ENCODE measurements around the gene C1QA. TPM values are rescaled to one million over a fixed set of nuclear protein-coding genes. Genes with fewer than 3 reads are reported as not detected.

C1QA gene
- total and polyA plus RNA-seq, 7 donors, result 15.8 to 36.8 (median 29.9) TPM

- Histone ChIP-seq H3K27ac (no peak overlapping the region), H3K36me3 (ENCODE audit: insufficient read depth in 1 of 2, low read depth in 1 of 2) (no peaks in the 10 kb centered on the region), H3K9me3 (no peaks in the 10 kb centered on the region), H3K4me3 (peak overlapping the region; percentile 36), H3K27me3 (ENCODE audit: insufficient read depth in 3 of 3, low read length in 2 of 3) (peaks cover 0 to 25% (median 3%) of the 10 kb centered on the region in 3 donors), H3K4me1 (no peaks in the 10 kb centered on the region)
- DNase-seq, result no peak
- no peak for ATAC-seq
- intact Hi-C loops (cut with DNase I), result no loop called here
- no peak for TF ChIP-seq CTCF (IDR thresholded peaks at IDR 0.05)
- WGBS, 3 donors, result 58 to 62% (median 60%) methylated on average over 3 of the region's 3 CpGs
These were observed 1.5 kb downstream of the C1QA start for GRCh38 chr1:22637907-22638445.

GRCh38 chr1:22638476-22639234 is 2.2 kb downstream of the C1QA start:
- Histone ChIP-seq H3K4me1 (no peaks in the 10 kb centered on the region), H3K4me3 (peak overlapping the region; percentile 11), H3K27ac (no peak overlapping the region), H3K9me3 (no peaks in the 10 kb centered on the region), H3K27me3 (ENCODE audit: insufficient read depth in 3 of 3, low read length in 2 of 3) (peaks cover 0 to 25% (median 3%) of the 10 kb centered on the region in 3 donors), H3K36me3 (ENCODE audit: insufficient read depth in 1 of 2, low read depth in 1 of 2) (no peaks in the 10 kb centered on the region)
- intact Hi-C loops (cut with DNase I), result no loop called here
- TF ChIP-seq CTCF (IDR thresholded peaks at IDR 0.05), result no peak
- DNase-seq, result no peak
- 80 to 84% (median 80%) methylated on average over 23 of the region's 23 CpGs for WGBS, 3 donors
- no peak for ATAC-seq

GRCh38 chr1:22639286-22639685 is 2.9 kb downstream of the C1QA start:
- Histone ChIP-seq H3K9me3 (no peaks in the 10 kb centered on the region), H3K36me3 (ENCODE audit: insufficient read depth in 1 of 2, low read depth in 1 of 2) (no peaks in the 10 kb centered on the region), H3K4me3 (peak overlapping the region; percentile 11), H3K4me1 (no peaks in the 10 kb centered on the region), H3K27me3 (ENCODE audit: insufficient read depth in 3 of 3, low read length in 2 of 3) (peaks cover 0 to 25% (median 3%) of the 10 kb centered on the region in 3 donors), H3K27ac (no peak overlapping the region)
- DNase-seq (peak in 1 of 2 donors; percentile 42), ATAC-seq (no peak)
- intact Hi-C loops (cut with DNase I), result no loop called here
- 46 to 50% (median 47%) methylated on average over 8 of the region's 8 CpGs for WGBS, 3 donors
- no peak for TF ChIP-seq CTCF (IDR thresholded peaks at IDR 0.05)

GRCh38 chr1:22641247-22641646 is 4.8 kb downstream of the C1QA start:
- H3K27me3 ChIP-seq (ENCODE audit: insufficient read depth in 3 of 3, low read length in 2 of 3), result peaks cover 0 to 14% (median 0%) of the 10 kb centered on the region in 3 donors
- intact Hi-C loops (cut with DNase I), result loop anchor here in 1 of 2 donors (5.0 kb wide), 1 partner anchor 534 kb away; no protein-coding TSS in a partner anchor
- WGBS, 3 donors, result 58 to 63% (median 62%) methylated on average over 8 of the region's 8 CpGs
- H3K27ac ChIP-seq, result no peak overlapping the region
- H3K4me1 ChIP-seq, result no peaks in the 10 kb centered on the region
- H3K9me3 ChIP-seq, result no peaks in the 10 kb centered on the region
- DNase-seq (peak in 1 of 2 donors; percentile 4), ATAC-seq (no peak)
- TF ChIP-seq CTCF (IDR thresholded peaks at IDR 0.05), result no peak
- H3K36me3 ChIP-seq (ENCODE audit: insufficient read depth in 1 of 2, low read depth in 1 of 2), result no peaks in the 10 kb centered on the region
- H3K4me3 ChIP-seq, result no peak overlapping the region

All from psoas muscle (tissue), 8 donors.